Erythroblast (primary cell): ENCODE results near the gene HRH4.

Source experiments
- GATA1 ChIP-seq: IDR thresholded peaks from 2 replicates; pipeline ENCODE4 v1.6.1; 2011; ENCODE audit warnings: low read depth, mild to moderate bottlenecking, control low read depth, low read length, moderate library complexity
- POLR2A ChIP-seq: IDR thresholded peaks from 2 replicates; pipeline ENCODE4 v1.6.1; 2011; ENCODE audit warnings: mild to moderate bottlenecking, low read length

GRCh38 chr18:24485681-24486080, 25.2 kb downstream of the HRH4 start:
- TF ChIP-seq POLR2A (no peak), GATA1 (no peak)
